Erythroblast (primary cell): ENCODE data around the gene VPS52.
A peak's percentile ranks its signal among the peaks of the same experiment; 100 is the strongest.

ENCODE experiments used
- DNase-seq, 2 experiments: peaks; one replicate each; lab custom pipeline; 2025; lab: John Stamatoyannopoulos, UW
- GATA1 ChIP-seq: IDR thresholded peaks from 2 replicates; pipeline ENCODE4 v1.6.1; 2011; ENCODE audit warnings: low read depth, mild to moderate bottlenecking, control low read depth, low read length, moderate library complexity
- POLR2A ChIP-seq: IDR thresholded peaks from 2 replicates; pipeline ENCODE4 v1.6.1; 2011; ENCODE audit warnings: mild to moderate bottlenecking, low read length

Gene VPS52

DNA sequence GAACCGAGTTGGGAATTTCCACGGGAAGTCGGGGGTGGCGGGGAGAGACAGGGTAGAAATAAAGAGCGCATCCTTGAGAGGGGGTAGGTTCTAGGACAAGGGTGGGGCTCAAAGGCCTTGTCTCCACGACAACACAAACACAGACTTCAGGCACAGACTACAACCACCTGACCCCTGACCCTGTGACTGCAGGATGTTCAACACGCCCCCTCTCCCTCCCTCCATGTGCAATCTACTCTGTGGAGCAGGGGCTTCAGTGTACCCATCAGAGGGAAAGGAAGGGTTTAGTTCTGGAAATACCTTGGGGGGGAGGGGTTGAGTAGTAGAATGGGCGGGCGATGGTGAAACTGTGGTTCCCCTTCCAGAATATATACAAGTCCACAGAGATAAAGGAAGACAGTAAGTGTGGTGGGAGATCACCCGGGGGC lies 42.9 kb upstream of the VPS52 start:
- no peak for TF ChIP-seq GATA1
- TF ChIP-seq POLR2A = peak; percentile 2
- DNase-seq = peak; percentile 82 to 89

DNA sequence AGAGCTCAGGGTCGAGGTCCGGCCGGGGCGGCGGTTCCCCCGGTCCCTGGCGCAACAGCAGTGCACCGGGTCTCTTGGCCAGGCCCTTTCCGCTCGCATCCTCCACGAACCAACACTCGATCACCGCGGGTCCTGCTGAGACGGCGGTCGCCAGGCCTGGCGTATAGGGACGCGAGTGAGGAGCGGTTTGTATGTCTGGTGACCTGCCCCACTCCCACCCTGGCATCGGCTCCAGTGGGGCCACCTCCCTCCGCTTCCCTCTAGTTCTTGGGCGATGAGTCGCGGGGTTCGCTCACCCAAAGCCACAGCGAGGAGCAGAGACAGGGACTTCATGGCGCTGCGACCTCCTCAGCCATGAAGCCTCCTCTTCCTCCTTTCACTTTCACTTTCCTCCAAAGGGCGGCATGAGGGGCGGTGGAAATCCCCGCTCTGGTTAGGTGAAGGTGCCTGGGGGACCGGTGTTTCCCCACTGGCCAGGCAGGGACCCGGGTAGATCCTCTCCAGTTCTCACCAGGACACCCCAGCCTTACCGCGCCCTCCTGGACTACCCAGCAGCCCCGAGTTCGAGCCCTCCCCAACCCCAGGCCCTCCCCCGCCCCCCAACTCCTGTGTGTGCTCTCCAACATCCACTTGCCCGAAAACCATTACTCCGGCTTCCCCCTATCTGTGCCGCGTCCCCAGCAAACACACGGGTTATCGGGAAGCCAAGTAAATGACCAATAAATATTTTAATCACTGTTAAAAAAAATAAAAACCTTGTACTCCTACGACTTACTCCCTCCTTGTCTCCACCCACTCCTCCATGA lies 42.2 kb upstream of the VPS52 start, which contains the start of gene TAPBP:
TSS of gene TAPBP (minus strand) at position 370 of the 806 bp plus-strand sequence. CDS start at position 333, 37 bp downstream.
- TF ChIP-seq POLR2A (peak; percentile 80), GATA1 (no peak)
- peak; percentile 81 to 88 for DNase-seq

- peak; percentile 48 to 66 for DNase-seq
- no peak for TF ChIP-seq POLR2A
- TF ChIP-seq GATA1 = no peak
These were observed 41.5 kb upstream of the VPS52 start for GRCh38 chr6:33313105-33313708.

GRCh38 chr6:33312361-33313104 lies 40.9 kb upstream of the VPS52 start:
- TF ChIP-seq GATA1 (no peak), POLR2A (no peak)
- peak; percentile 76 to 78 for DNase-seq

- no peak for TF ChIP-seq GATA1
- TF ChIP-seq POLR2A = no peak
- no peak for DNase-seq
These were observed 34.7 kb upstream of the VPS52 start for GRCh38 chr6:33306356-33306755.

- TF ChIP-seq POLR2A (peak; percentile 18), GATA1 (no peak)
These were observed 33.4 kb upstream of the VPS52 start for GRCh38 chr6:33305052-33305451.

DNA sequence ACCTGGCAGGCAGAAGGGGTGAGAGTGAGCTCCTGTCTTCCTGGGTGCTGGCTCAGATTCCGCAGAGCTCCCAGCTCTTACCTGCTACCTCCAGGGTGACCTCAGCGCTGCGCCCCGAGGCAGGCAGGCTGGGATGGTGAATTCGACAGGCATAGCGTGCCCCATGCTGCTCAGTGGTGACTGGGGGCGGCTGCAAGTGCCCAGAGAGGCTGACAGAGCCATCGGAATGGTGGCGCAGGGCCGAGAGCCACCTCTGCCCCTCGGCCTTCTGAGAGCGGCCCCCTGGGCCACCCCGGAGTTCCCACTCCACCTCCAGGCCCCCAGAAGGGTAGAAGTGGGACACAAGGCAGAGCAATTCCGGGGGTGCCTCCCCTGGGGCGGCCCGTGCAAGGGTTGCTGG lies 32.5 kb upstream of the VPS52 start:
- no peak for DNase-seq
- TF ChIP-seq GATA1 (no peak), POLR2A (no peak)

More at GRCh38 chr6:33305052-33305451, 33.4 kb upstream of the VPS52 start:
- DNase-seq = no peak

DNA sequence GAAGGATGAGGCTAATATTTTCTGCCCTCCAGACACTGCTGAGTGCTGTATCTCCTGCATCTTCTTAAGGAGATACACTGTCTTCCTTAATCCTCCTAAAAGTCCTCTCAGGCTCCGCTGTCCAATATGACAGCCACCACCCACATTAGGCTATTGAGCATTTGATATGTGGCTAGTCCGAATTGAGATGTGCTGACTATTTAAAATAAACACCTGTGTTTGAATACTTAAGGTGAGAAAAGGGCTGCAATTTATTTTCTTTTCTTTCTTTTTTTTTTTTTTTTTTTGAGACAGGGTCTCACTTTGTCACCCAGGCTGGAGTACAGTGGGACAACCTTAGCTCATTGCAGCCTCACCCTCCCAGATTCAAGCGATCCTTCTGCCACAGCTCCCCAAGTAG lies 30.2 kb upstream of the VPS52 start:
- no peak for DNase-seq
- no peak for TF ChIP-seq POLR2A
- TF ChIP-seq GATA1 = no peak

GRCh38 chr6:33299237-33299944 lies 27.7 kb upstream of the VPS52 start:
- DNase-seq = peak; percentile 92 to 94
- TF ChIP-seq POLR2A = peak; percentile 97
- TF ChIP-seq GATA1 = no peak

DNA sequence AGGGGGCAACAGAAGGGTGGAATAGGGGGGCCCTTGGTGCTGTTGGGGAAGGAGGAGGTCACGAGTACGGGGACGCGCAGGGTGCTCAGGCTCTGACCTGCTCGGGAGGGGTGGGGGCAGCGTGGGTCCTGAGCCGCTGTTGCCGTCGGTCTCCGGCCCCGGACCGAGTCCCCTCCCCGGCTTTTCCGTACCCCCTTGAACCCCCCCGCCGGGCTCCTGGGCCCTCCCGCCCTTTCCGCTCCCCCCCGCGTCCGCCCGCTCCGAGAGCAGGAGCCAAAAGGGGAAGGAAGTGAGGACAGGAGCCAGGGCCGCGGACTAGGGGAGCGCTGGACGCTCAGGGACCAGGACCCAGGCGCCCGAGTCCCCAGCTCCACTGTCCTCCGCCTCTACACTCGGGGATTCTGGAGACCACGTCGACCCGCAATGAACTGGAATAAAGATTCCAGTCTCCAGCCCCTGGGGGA lies 27.1 kb upstream of the VPS52 start, which contains the start of gene RGL2:
TSS of gene RGL2 (minus strand) at position 170 of the 464 bp plus-strand sequence. CDS start 332 bp downstream, outside the sequence.
- peak; percentile 68 to 77 for DNase-seq
- no peak for TF ChIP-seq GATA1
- TF ChIP-seq POLR2A = no peak

DNA sequence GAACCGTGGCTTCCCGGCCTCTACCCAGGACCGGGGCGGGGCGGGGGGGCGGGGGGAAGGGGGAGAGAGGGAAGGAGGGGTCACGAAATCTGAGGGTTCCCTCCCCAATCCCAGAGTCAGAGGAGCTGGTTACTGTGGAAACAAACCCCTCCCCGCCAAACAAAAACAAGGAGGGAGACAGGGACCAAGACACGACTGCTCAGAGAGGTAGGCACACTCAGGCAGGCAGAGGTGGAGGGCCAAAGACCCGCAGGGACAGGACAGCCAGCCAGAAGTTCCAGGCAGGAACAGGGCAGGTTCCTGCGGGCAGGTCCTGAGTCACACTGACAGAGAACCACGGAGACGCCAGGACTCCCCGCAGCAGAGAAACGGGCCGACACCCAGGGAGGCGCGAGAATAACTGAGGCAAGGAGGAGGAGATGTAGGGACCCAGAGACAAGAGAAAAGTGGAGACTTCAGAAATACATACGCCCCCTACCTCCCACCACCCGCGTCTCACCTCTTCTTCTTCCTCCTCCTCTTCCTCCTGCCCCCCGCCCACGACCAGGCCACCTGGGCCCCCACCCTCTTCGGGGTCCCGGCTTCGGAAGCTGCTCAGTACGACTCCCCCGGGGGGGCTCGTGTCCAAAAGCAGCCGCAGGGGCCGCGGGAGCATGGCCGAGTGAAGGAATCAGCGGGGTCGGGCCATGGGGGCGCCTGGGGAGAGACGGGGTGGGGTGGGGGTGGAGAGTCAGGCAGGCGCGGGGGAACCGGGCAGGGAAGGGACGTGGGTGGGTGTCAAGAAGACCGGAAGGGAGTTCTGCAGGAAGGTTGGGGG lies 26.5 kb upstream of the VPS52 start:
- TF ChIP-seq POLR2A (peak; percentile 72), GATA1 (no peak)
- peak; percentile 73 to 76 for DNase-seq

DNA sequence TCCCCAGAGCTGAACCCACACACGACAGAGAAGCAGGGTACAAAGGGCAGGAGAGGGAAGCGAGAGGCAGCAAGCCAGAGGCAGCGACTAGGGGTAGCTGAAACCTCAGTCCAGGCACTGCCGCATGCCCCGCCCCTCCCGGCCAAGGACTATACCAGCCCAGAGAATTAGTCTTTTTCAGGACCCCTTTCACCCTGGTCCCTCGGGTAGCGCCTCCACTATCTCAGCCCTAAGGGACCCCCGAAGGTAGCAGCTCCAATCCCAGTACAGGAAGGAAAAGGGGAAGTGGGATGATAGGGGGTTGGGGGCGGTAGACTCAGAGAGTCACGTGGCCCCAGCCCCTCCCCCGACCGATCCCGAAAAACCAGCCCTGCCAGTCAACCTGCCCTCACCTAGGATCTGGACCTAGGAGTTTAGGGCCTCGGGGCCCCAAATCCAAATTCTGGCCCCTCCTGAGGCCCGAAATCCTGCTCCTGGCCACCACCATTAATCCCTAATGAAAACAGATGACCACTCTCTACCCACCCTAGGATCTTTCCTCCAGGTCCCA lies 25.8 kb upstream of the VPS52 start:
- TF ChIP-seq GATA1 (no peak), POLR2A (no peak)
- DNase-seq = no peak
